Neural crest cell (in vitro differentiated cells): Measurements from ENCODE around the gene SEC24D. TPM values are rescaled to one million over a fixed set of nuclear protein-coding genes. Genes with fewer than 3 reads are reported as not detected.

Source experiments
- DNase-seq: peaks from one replicate; pipeline ENCODE4 v3.0.0; 2021; ENCODE audit warnings: low read depth, mixed read lengths, low spot score
- H3K27ac Mint-ChIP-seq: one replicate; pipeline ENCODE4 v1.8.0; 2021; ENCODE audit warnings: mild to moderate bottlenecking, mixed read lengths; ENCODE audit not compliant: unreplicated experiment
- H3K27me3 Mint-ChIP-seq: 2 replicates; pipeline ENCODE4 v1.8.0; 2021; ENCODE audit warnings: low read depth, mild to moderate bottlenecking, mixed read lengths
- H3K36me3 Mint-ChIP-seq: 2 replicates; pipeline ENCODE4 v1.8.0; 2021; ENCODE audit warnings: low read depth, mild to moderate bottlenecking, mixed read lengths
- H3K4me1 Mint-ChIP-seq: 2 replicates; pipeline ENCODE4 v1.8.0; 2021; ENCODE audit warnings: mixed read lengths
- H3K4me3 Mint-ChIP-seq: one replicate; pipeline ENCODE4 v1.8.0; 2021; ENCODE audit warnings: mild to moderate bottlenecking, mixed read lengths
- H3K9me3 Mint-ChIP-seq: 2 replicates; pipeline ENCODE4 v1.8.0; 2021; ENCODE audit warnings: mixed read lengths
- CTCF ChIP-seq: fragments of 200-600 bp; sonication (generic); conservative IDR thresholded peaks from 2 replicates; pipeline ENCODE4 v1.5.0; 2021; ENCODE audit warnings: antibody characterized with exemption, mild to moderate bottlenecking
- total RNA-seq: library from RNA; stranded (reverse); gene quantifications from 2 replicates; pipeline ENCODE4 v1.2.1, GENCODE V29; 2021

Gene SEC24D
- total RNA-seq, 1 donor from 2014 or later = 22.9 TPM

GRCh38 chr4:118751629-118752323, 84.2 kb downstream of the SEC24D start:
- no peak for TF ChIP-seq CTCF
- Mint-ChIP-seq H3K27me3 (no peaks in the 10 kb centered on the region), H3K36me3 (peaks cover 2% of the 10 kb centered on the region), H3K27ac (no peak overlapping the region), H3K4me3 (no peak overlapping the region), H3K9me3 (no peaks in the 10 kb centered on the region), H3K4me1 (no peaks in the 10 kb centered on the region)
- DNase-seq = no peak

- Mint-ChIP-seq H3K4me1 (no peaks in the 10 kb centered on the region), H3K27me3 (no peaks in the 10 kb centered on the region), H3K9me3 (no peaks in the 10 kb centered on the region), H3K27ac (no peak overlapping the region), H3K4me3 (no peak overlapping the region), H3K36me3 (peaks cover 2% of the 10 kb centered on the region)
- TF ChIP-seq CTCF = no peak
- no peak for DNase-seq
These were observed 86.5 kb downstream of the SEC24D start for GRCh38 chr4:118749347-118749988.

- Mint-ChIP-seq H3K4me3 (no peak overlapping the region), H3K36me3 (peaks cover 2% of the 10 kb centered on the region), H3K4me1 (no peaks in the 10 kb centered on the region), H3K9me3 (no peaks in the 10 kb centered on the region), H3K27ac (no peak overlapping the region), H3K27me3 (no peaks in the 10 kb centered on the region)
- no peak for TF ChIP-seq CTCF
- no peak for DNase-seq
These were observed 89.5 kb downstream of the SEC24D start for GRCh38 chr4:118746251-118746919.

GRCh38 chr4:118745357-118745756, 90.6 kb downstream of the SEC24D start:
- Mint-ChIP-seq H3K9me3 (no peaks in the 10 kb centered on the region), H3K27me3 (no peaks in the 10 kb centered on the region), H3K36me3 (peaks cover under 1% of the 10 kb centered on the region), H3K4me3 (no peak overlapping the region), H3K27ac (no peak overlapping the region), H3K4me1 (no peaks in the 10 kb centered on the region)
- TF ChIP-seq CTCF = no peak
- DNase-seq = no peak

- Mint-ChIP-seq H3K4me1 (peaks cover 5% of the 10 kb centered on the region), H3K4me3 (no peak overlapping the region), H3K27me3 (no peaks in the 10 kb centered on the region), H3K9me3 (no peaks in the 10 kb centered on the region), H3K36me3 (no peaks in the 10 kb centered on the region), H3K27ac (no peak overlapping the region)
- TF ChIP-seq CTCF = no peak
- no peak for DNase-seq
These were observed 92.1 kb downstream of the SEC24D start for GRCh38 chr4:118743867-118744266.
